Sciatic nerve (tissue), 2 donors: Measurements from ENCODE around the gene OR4X2. TPM values are rescaled to one million over a fixed set of nuclear protein-coding genes. Genes with fewer than 3 reads are reported as not detected.
"Not testable (repeated sequence)": the region's sequence is repeated elsewhere in the genome, so short reads cannot be mapped to it uniquely, and the experiment has no call there.

ENCODE experiments used
- ATAC-seq: fragments of 200-7000 bp; cut with Tn5 transposase; one replicate; pipeline ENCODE4 v1.9.1; 2020; ENCODE audit warnings: mild to moderate bottlenecking, moderate library complexity
- DNase-seq: peaks from one replicate; pipeline ENCODE4 v3.0.0-alpha.2; 2020; ENCODE audit warnings: low spot score
- intact Hi-C: fragments of 100-400 bp; cut with DNase I; formaldehyde crosslinking; loops from one replicate; pipeline ENCODE4 v1.14.2; 2022
- total RNA-seq: library from RNA; stranded (reverse); fragmentation: NEBNext Ultra II Directional; extraction: Animal tissue kit (Norgen Biotek cat#: 25700); gene quantifications from one replicate; pipeline ENCODE4 v1.2.1, GENCODE V29; 2021
- donor health status: DM: no; HTN: no; CAD: no.
- donor health status: DM: no; HTN: no; CAD: no.

OR4X2 gene
- not detected for total RNA-seq

GRCh38 chr11:48244804-48245203 lies at the start of gene OR4X2:
OR4X2 (plus strand) TSS chr11:48245104; CDS start chr11:48245104, 0 bp downstream.
- ATAC-seq (no peak), DNase-seq (no peak)
- intact Hi-C loops = no loop called here

- ATAC-seq = no peak
- intact Hi-C loops = no loop called here
Observed at GRCh38 chr11:48207881-48208280, 37.0 kb upstream of the OR4X2 start.

GRCh38 chr11:48210052-48210451 lies 34.9 kb upstream of the OR4X2 start:
- intact Hi-C loops = no loop called here
- no peak for DNase-seq
- no peak for ATAC-seq

More at GRCh38 chr11:48207881-48208280, 37.0 kb upstream of the OR4X2 start:
- DNase-seq = no peak

GRCh38 chr11:48216510-48216909 lies 28.4 kb upstream of the OR4X2 start, which contains the start of gene OR4B1:
OR4B1 (plus strand) TSS chr11:48216810; CDS start chr11:48216810, 0 bp downstream.
- ATAC-seq = no peak
- DNase-seq = no peak
- intact Hi-C loops = no loop called here

GRCh38 chr11:48228761-48229160 lies 16.1 kb upstream of the OR4X2 start:
- ATAC-seq (no peak), DNase-seq (no peak)
- intact Hi-C loops = no loop called here

GRCh38 chr11:48230057-48230456 lies 14.8 kb upstream of the OR4X2 start:
- ATAC-seq, intact Hi-C loops: not testable (repeated sequence)

GRCh38 chr11:48237727-48238126 lies 7.2 kb upstream of the OR4X2 start:
- no peak for ATAC-seq
- intact Hi-C loops = no loop called here
- no peak for DNase-seq

More at GRCh38 chr11:48230057-48230456, 14.8 kb upstream of the OR4X2 start:
- DNase-seq = not testable (repeated sequence)

GRCh38 chr11:48242501-48242900 lies 2.4 kb upstream of the OR4X2 start:
- DNase-seq (no peak), ATAC-seq (no peak)
- intact Hi-C loops = no loop called here

- ATAC-seq (no peak), DNase-seq (no peak)
- intact Hi-C loops = no loop called here
Observed at GRCh38 chr11:48248902-48249301, 4.0 kb downstream of the OR4X2 start.

- no peak for DNase-seq
- intact Hi-C loops = no loop called here
- no peak for ATAC-seq
Observed at GRCh38 chr11:48261600-48261999, 16.7 kb downstream of the OR4X2 start.

- no peak for ATAC-seq
- intact Hi-C loops = no loop called here
- no peak for DNase-seq
Observed at GRCh38 chr11:48263423-48263911, 18.6 kb downstream of the OR4X2 start, which contains the start of gene OR4X1. OR4X1 (plus strand) TSS chr11:48263861; CDS start chr11:48263861, 0 bp downstream.

- DNase-seq (no peak), ATAC-seq (no peak)
- intact Hi-C loops = no loop called here
Observed at GRCh38 chr11:48270621-48271020, 25.7 kb downstream of the OR4X2 start.

GRCh38 chr11:48272606-48273005 lies 27.7 kb downstream of the OR4X2 start:
- no peak for DNase-seq
- intact Hi-C loops = no loop called here
- no peak for ATAC-seq

Other genes with a start within 250 kb of the OR4X2 start
- not detected for gene OR4B1, start 28.3 kb upstream of the OR4X2 start, total RNA-seq
- gene OR4X1, start 18.8 kb downstream of the OR4X2 start, total RNA-seq = not detected
- not detected for gene OR4S1, start 61.1 kb downstream of the OR4X2 start, total RNA-seq
- gene OR4C3, start 79.8 kb downstream of the OR4X2 start, total RNA-seq = not detected
- not detected for gene OR4C5, start 121.4 kb downstream of the OR4X2 start, total RNA-seq
- not detected for gene OR4A47, start 243.7 kb downstream of the OR4X2 start, total RNA-seq